ENCODE results near the gene CUL4A.
A peak's percentile ranks its signal among the peaks of the same experiment; 100 is the strongest.
"Not testable (repeated sequence)": the region's sequence is repeated elsewhere in the genome, so short reads cannot be mapped to it uniquely, and the experiment has no call there.

The CUL4A gene

DNA sequence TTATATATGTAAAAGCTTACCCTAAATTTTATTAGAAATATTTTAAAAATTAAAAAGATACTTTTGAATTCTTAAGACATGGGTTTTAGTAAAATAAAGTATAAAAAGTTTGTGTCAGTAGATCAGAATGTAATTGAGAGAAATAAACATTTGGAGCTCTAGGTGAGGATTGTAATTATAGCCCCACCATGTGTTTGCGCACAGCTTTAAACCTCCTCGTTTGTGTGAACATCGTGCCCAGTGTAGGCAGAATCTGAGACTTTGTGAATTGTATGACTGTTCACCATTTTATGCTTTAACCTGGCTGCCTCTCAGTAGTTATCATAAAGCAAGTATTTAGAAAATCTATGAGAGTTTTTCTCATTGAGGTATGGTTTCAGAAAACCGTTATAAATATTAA, 29.1 kb downstream of the CUL4A start:
- Histone ChIP-seq H3K27me3 (ENCODE audit: control insufficient read depth in 3 of 3, insufficient read depth in 3 of 3, low read depth in 1 of 3, low read length in 3 of 3) (no peaks in the 10 kb centered on the region), H3K79me1 (ENCODE audit: low read depth, low read length) (peaks cover 2% of the 10 kb centered on the region), H3K14ac (ENCODE audit: low read length) (no peak overlapping the region), H2BK120ac (ENCODE audit: low read depth, low read length) (no peak overlapping the region), H3K36me3 (replicated peaks in 1 of 2; ENCODE audit: control insufficient read depth in 2 of 2, insufficient read depth in 2 of 2, low read length in 2 of 2) (peaks cover 17 to 96% of the 10 kb centered on the region in 2 donors), H3K4me3 (ENCODE audit: low read length in 2 of 2) (no peak overlapping the region), H2BK12ac (ENCODE audit: low read length) (no peak overlapping the region), H3K4ac (ENCODE audit: low read length) (no peak overlapping the region), H4K8ac (ENCODE audit: low read depth, low read length) (no peak overlapping the region), H2BK5ac (ENCODE audit: low read length) (no peak overlapping the region), H3K4me2 (ENCODE audit: insufficient read depth, low read length, poor library complexity, severe bottlenecking) (no peak overlapping the region), H4K91ac (ENCODE audit: low read depth, low read length, poor library complexity) (no peak overlapping the region), H2AFZ (ENCODE audit: low read length) (no peak overlapping the region), H2AK5ac (ENCODE audit: low read depth, low read length) (no peak overlapping the region), H3K23ac (ENCODE audit: low read depth, low read length, poor library complexity) (no peak overlapping the region), H3K18ac (ENCODE audit: low read length) (no peak overlapping the region), H3K4me1 (ENCODE audit: control insufficient read depth in 2 of 2, insufficient read depth in 1 of 2, low read depth in 1 of 2, low read length in 2 of 2) (no peaks in the 10 kb centered on the region), H2BK15ac (ENCODE audit: low read length) (no peak overlapping the region), H3K9me3 (replicated peaks in 1 of 2; ENCODE audit: control insufficient read depth in 2 of 2, insufficient read depth in 1 of 2, low read depth in 1 of 2, low read length in 2 of 2) (peaks cover 0 to 2% of the 10 kb centered on the region in 2 donors), H3K9ac (ENCODE audit: low read depth, low read length, poor library complexity) (no peak overlapping the region), H3K27ac (replicated peaks; ENCODE audit: low read length) (no peak overlapping the region)
- WGBS, 2 donors (ENCODE audit: extremely low coverage in 2 of 2, insufficient read length in 2 of 2, insufficient replicate concordance in 1 of 2): no CpG with 5 or more reads among the region's 4 CpGs
- DNase-seq (ENCODE audit: low spot score): no peak

DNA sequence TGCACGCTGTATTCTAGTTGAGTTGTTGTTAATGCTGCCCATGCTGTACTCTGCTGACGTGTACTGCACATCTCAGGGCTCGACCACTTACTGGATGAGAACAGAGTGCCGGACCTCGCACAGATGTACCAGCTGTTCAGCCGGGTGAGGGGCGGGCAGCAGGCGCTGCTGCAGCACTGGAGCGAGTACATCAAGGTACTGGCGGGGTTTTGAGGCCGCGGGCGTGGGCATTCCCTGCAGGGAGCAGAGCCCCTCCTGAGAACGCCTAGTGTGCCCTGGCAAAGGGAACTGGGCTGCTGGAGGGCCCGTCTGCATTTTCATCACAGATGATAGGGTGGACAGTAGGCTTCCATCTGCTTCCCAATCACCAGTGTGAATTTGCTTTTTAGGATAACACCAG, 29.9 kb downstream of the CUL4A start:
- Histone ChIP-seq H3K14ac (ENCODE audit: low read length) (no peak overlapping the region), H3K23ac (ENCODE audit: low read depth, low read length, poor library complexity) (peak overlapping the region; percentile 69)

DNA sequence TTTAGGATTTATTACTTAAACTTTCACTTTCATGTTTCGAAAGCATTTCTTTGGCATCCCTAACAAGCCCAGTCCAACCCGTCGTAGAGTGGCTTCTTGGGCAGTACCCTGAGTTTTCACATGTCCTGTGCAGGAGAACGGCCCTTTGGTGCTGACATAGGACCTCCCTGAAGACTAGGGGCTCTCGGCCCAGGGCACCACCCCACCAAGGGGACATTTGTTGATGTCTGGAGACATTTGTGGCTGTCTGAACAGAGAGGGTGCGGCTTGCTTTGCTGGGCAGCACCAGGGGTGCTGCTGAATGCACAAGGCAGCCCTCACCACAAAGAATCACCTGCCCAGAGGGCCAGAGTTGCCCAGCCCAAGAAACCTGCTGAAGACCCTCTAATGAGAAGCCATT, 30.6 kb downstream of the CUL4A start:
- Histone ChIP-seq H3K4me2 (ENCODE audit: insufficient read depth, low read length, poor library complexity, severe bottlenecking) (no peak overlapping the region), H2BK120ac (ENCODE audit: low read depth, low read length) (no peak overlapping the region), H3K36me3 (replicated peaks in 1 of 2; ENCODE audit: control insufficient read depth in 2 of 2, insufficient read depth in 2 of 2, low read length in 2 of 2) (peaks cover 19 to 96% of the 10 kb centered on the region in 2 donors), H3K79me1 (ENCODE audit: low read depth, low read length) (no peaks in the 10 kb centered on the region), H2BK15ac (ENCODE audit: low read length) (no peak overlapping the region), H3K4me3 (ENCODE audit: low read length in 2 of 2) (no peak overlapping the region), H3K27ac (replicated peaks; ENCODE audit: low read length) (no peak overlapping the region), H3K4ac (ENCODE audit: low read length) (no peak overlapping the region), H4K91ac (ENCODE audit: low read depth, low read length, poor library complexity) (no peak overlapping the region), H2BK5ac (ENCODE audit: low read length) (no peak overlapping the region), H3K14ac (ENCODE audit: low read length) (no peak overlapping the region), H3K9ac (ENCODE audit: low read depth, low read length, poor library complexity) (no peak overlapping the region), H2BK12ac (ENCODE audit: low read length) (no peak overlapping the region), H3K18ac (ENCODE audit: low read length) (no peak overlapping the region), H2AFZ (ENCODE audit: low read length) (no peak overlapping the region), H3K27me3 (ENCODE audit: control insufficient read depth in 3 of 3, insufficient read depth in 3 of 3, low read depth in 1 of 3, low read length in 3 of 3) (no peaks in the 10 kb centered on the region), H3K9me3 (replicated peaks in 1 of 2; ENCODE audit: control insufficient read depth in 2 of 2, insufficient read depth in 1 of 2, low read depth in 1 of 2, low read length in 2 of 2) (peaks cover 0 to 2% of the 10 kb centered on the region in 2 donors), H3K4me1 (ENCODE audit: control insufficient read depth in 2 of 2, insufficient read depth in 1 of 2, low read depth in 1 of 2, low read length in 2 of 2) (no peaks in the 10 kb centered on the region), H2AK5ac (ENCODE audit: low read depth, low read length) (no peak overlapping the region), H3K23ac (ENCODE audit: low read depth, low read length, poor library complexity) (no peak overlapping the region), H4K8ac (ENCODE audit: low read depth, low read length) (no peak overlapping the region)
- WGBS, 2 donors (ENCODE audit: extremely low coverage in 2 of 2, insufficient read length in 2 of 2, insufficient replicate concordance in 1 of 2): no CpG with 5 or more reads among the region's 6 CpGs
- DNase-seq (ENCODE audit: low spot score): no peak

More for the DNA sequence above, 29.9 kb downstream of the CUL4A start:
- peak overlapping the region; percentile 66 for H3K9ac ChIP-seq (ENCODE audit: low read depth, low read length, poor library complexity)
- H3K18ac ChIP-seq (ENCODE audit: low read length): no peak overlapping the region
- no CpG with 5 or more reads among the region's 15 CpGs for WGBS, 2 donors (ENCODE audit: extremely low coverage in 2 of 2, insufficient read length in 2 of 2, insufficient replicate concordance in 1 of 2)
- no peak overlapping the region for H2BK12ac ChIP-seq (ENCODE audit: low read length)
- H3K27ac ChIP-seq (replicated peaks; ENCODE audit: low read length): no peak overlapping the region
- no peak overlapping the region for H4K91ac ChIP-seq (ENCODE audit: low read depth, low read length, poor library complexity)
- H2AFZ ChIP-seq (ENCODE audit: low read length): no peak overlapping the region
- peaks cover 2% of the 10 kb centered on the region for H3K79me1 ChIP-seq (ENCODE audit: low read depth, low read length)
- H3K4me1 ChIP-seq (ENCODE audit: control insufficient read depth in 2 of 2, insufficient read depth in 1 of 2, low read depth in 1 of 2, low read length in 2 of 2): no peaks in the 10 kb centered on the region
- H2BK5ac ChIP-seq (ENCODE audit: low read length): no peak overlapping the region
- H3K4me3 ChIP-seq (ENCODE audit: low read length in 2 of 2): peak overlapping the region in 1 of 2 donors; percentile 20
- no peak overlapping the region for H2BK15ac ChIP-seq (ENCODE audit: low read length)
- H2BK120ac ChIP-seq (ENCODE audit: low read depth, low read length): no peak overlapping the region
- H3K9me3 ChIP-seq (replicated peaks in 1 of 2; ENCODE audit: control insufficient read depth in 2 of 2, insufficient read depth in 1 of 2, low read depth in 1 of 2, low read length in 2 of 2): peaks cover 0 to 2% of the 10 kb centered on the region in 2 donors
- no peak overlapping the region for H3K4me2 ChIP-seq (ENCODE audit: insufficient read depth, low read length, poor library complexity, severe bottlenecking)
- DNase-seq (ENCODE audit: low spot score): no peak
- H4K8ac ChIP-seq (ENCODE audit: low read depth, low read length): no peak overlapping the region
- no peak overlapping the region for H2AK5ac ChIP-seq (ENCODE audit: low read depth, low read length)
- no peaks in the 10 kb centered on the region for H3K27me3 ChIP-seq (ENCODE audit: control insufficient read depth in 3 of 3, insufficient read depth in 3 of 3, low read depth in 1 of 3, low read length in 3 of 3)
- H3K4ac ChIP-seq (ENCODE audit: low read length): no peak overlapping the region
- H3K36me3 ChIP-seq (replicated peaks in 1 of 2; ENCODE audit: control insufficient read depth in 2 of 2, insufficient read depth in 2 of 2, low read length in 2 of 2): peaks cover 20 to 96% of the 10 kb centered on the region in 2 donors

DNA sequence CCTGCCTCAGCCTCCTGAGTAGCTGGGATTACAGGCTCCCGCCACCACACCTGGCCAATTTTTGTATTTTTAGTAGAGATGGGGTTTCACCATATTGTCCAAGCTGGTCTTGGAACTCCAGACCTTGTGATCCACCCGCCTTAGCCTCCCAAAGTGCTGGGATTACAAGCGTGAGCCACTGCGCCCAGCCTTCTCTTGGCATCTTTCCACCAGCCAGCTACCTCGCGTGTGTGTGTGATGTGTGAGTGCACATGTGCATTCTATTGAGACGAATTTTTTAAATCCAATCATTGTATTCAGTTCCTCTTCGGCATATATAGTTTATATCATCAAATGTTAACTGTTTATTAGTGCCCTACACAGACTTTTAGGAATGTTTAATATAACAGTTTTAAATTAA, 32.2 kb downstream of the CUL4A start:
- not testable (repeated sequence) for H2BK15ac ChIP-seq (ENCODE audit: low read length); H3K4me3 ChIP-seq (ENCODE audit: low read length in 2 of 2); H3K27ac ChIP-seq (replicated peaks; ENCODE audit: low read length); H3K79me1 ChIP-seq (ENCODE audit: low read depth, low read length); H3K4me1 ChIP-seq (ENCODE audit: control insufficient read depth in 2 of 2, insufficient read depth in 1 of 2, low read depth in 1 of 2, low read length in 2 of 2); H2BK120ac ChIP-seq (ENCODE audit: low read depth, low read length); DNase-seq (ENCODE audit: low spot score); H3K9me3 ChIP-seq (replicated peaks in 1 of 2; ENCODE audit: control insufficient read depth in 2 of 2, insufficient read depth in 1 of 2, low read depth in 1 of 2, low read length in 2 of 2); H3K23ac ChIP-seq (ENCODE audit: low read depth, low read length, poor library complexity); H2AK5ac ChIP-seq (ENCODE audit: low read depth, low read length); H4K8ac ChIP-seq (ENCODE audit: low read depth, low read length); H4K91ac ChIP-seq (ENCODE audit: low read depth, low read length, poor library complexity); H3K27me3 ChIP-seq (ENCODE audit: control insufficient read depth in 3 of 3, insufficient read depth in 3 of 3, low read depth in 1 of 3, low read length in 3 of 3); H3K4me2 ChIP-seq (ENCODE audit: insufficient read depth, low read length, poor library complexity, severe bottlenecking); H2AFZ ChIP-seq (ENCODE audit: low read length); H2BK12ac ChIP-seq (ENCODE audit: low read length); H3K14ac ChIP-seq (ENCODE audit: low read length); H3K9ac ChIP-seq (ENCODE audit: low read depth, low read length, poor library complexity); H3K4ac ChIP-seq (ENCODE audit: low read length); H2BK5ac ChIP-seq (ENCODE audit: low read length); H3K18ac ChIP-seq (ENCODE audit: low read length)
- peaks cover 28 to 99% of the 10 kb centered on the region in 2 donors for H3K36me3 ChIP-seq (replicated peaks in 1 of 2; ENCODE audit: control insufficient read depth in 2 of 2, insufficient read depth in 2 of 2, low read length in 2 of 2)
- WGBS, 2 donors (ENCODE audit: extremely low coverage in 2 of 2, insufficient read length in 2 of 2, insufficient replicate concordance in 1 of 2): no CpG with 5 or more reads among the region's 8 CpGs
